Astrocyte (in vitro differentiated cells and primary cell): Measurements from ENCODE around the gene DOCK1. TPM values are rescaled to one million over a fixed set of nuclear protein-coding genes. Genes with fewer than 3 reads are reported as not detected.
A peak's percentile ranks its signal among the peaks of the same experiment; 100 is the strongest.

Source experiments
- DNase-seq: peaks from one replicate; pipeline ENCODE4 v3.0.0-alpha.2; 2010; ENCODE audit warnings: low read depth
- FAIRE-seq: peaks from 2 replicates; lab custom pipeline; 2011; peaks lifted over from hg19 to GRCh38; lab: Jason Lieb, UNC
- H2AFZ ChIP-seq: 2 replicates; pipeline ENCODE4 v1.6.0; 2012; ENCODE audit warnings: low read depth, low read length, inconsistent platforms
- H3K27ac ChIP-seq: 2 replicates; pipeline ENCODE4 v1.5.1; 2011; ENCODE audit warnings: low read depth, low read length, inconsistent platforms
- H3K27me3 ChIP-seq: 2 replicates; pipeline ENCODE4 v1.6.0; 2011; ENCODE audit warnings: low read length, inconsistent platforms; ENCODE audit not compliant: insufficient read depth
- H3K36me3 ChIP-seq: 2 replicates; pipeline ENCODE4 v1.5.1; 2011; ENCODE audit warnings: low read length, inconsistent platforms; ENCODE audit not compliant: insufficient read depth
- H3K4me1 ChIP-seq: 2 replicates; pipeline ENCODE4 v1.5.1; 2011; ENCODE audit warnings: low read length, inconsistent platforms; ENCODE audit not compliant: insufficient read depth
- H3K4me2 ChIP-seq: 2 replicates; pipeline ENCODE4 v1.6.0; 2012; ENCODE audit warnings: low read length, inconsistent platforms
- H3K4me3 ChIP-seq: 2 replicates; pipeline ENCODE4 v1.5.1; 2011; ENCODE audit warnings: low read depth, mild to moderate bottlenecking, low read length, inconsistent platforms; ENCODE audit not compliant: insufficient read depth
- H3K79me2 ChIP-seq: 2 replicates; pipeline ENCODE4 v1.6.0; 2012; ENCODE audit warnings: mild to moderate bottlenecking, low read length, inconsistent platforms; ENCODE audit not compliant: insufficient read depth
- H3K9ac ChIP-seq: 2 replicates; pipeline ENCODE4 v1.6.0; 2012; ENCODE audit warnings: mild to moderate bottlenecking, low read length, inconsistent platforms
- H3K9me3 ChIP-seq: 2 replicates; pipeline ENCODE4 v1.5.1; 2012; ENCODE audit warnings: low read depth, mild to moderate bottlenecking, low read length, inconsistent platforms; ENCODE audit not compliant: insufficient read depth
- H4K20me1 ChIP-seq: 2 replicates; pipeline ENCODE4 v1.6.0; 2012; ENCODE audit warnings: low read length, inconsistent platforms; ENCODE audit not compliant: insufficient read depth
- H3K27ac Mint-ChIP-seq: one replicate; pipeline ENCODE4 v1.8.0; 2021; ENCODE audit warnings: mild to moderate bottlenecking, mixed read lengths; ENCODE audit not compliant: unreplicated experiment
- H3K27me3 Mint-ChIP-seq: one replicate; pipeline ENCODE4 v1.8.0; 2021; ENCODE audit warnings: low read depth, mixed read lengths; ENCODE audit not compliant: unreplicated experiment
- H3K36me3 Mint-ChIP-seq: one replicate; pipeline ENCODE4 v1.8.0; 2021; ENCODE audit warnings: low read depth, mixed read lengths; ENCODE audit not compliant: unreplicated experiment
- H3K4me1 Mint-ChIP-seq: one replicate; pipeline ENCODE4 v1.8.0; 2021; ENCODE audit warnings: low read depth, mixed read lengths; ENCODE audit not compliant: unreplicated experiment
- H3K4me3 Mint-ChIP-seq: one replicate; pipeline ENCODE4 v1.8.0; 2021; ENCODE audit warnings: mild to moderate bottlenecking, moderate library complexity, mixed read lengths; ENCODE audit not compliant: unreplicated experiment
- H3K9me3 Mint-ChIP-seq: one replicate; pipeline ENCODE4 v1.8.0; 2021; ENCODE audit warnings: mild to moderate bottlenecking, mixed read lengths; ENCODE audit not compliant: unreplicated experiment
- EZH2 ChIP-seq: IDR thresholded peaks from 2 replicates; pipeline ENCODE4 v1.6.1; 2012; ENCODE audit warnings: mild to moderate bottlenecking, low read length, inconsistent platforms; ENCODE audit not compliant: insufficient read depth
- total RNA-seq: library from RNA; stranded (reverse); gene quantifications from 2 replicates; pipeline ENCODE4 v1.2.1, GENCODE V29; 2021
- TF ChIP-seq, protein P1 (sequence below): IDR thresholded peaks from 2 replicates; pipeline ENCODE4 v1.5.1; 2011; ENCODE audit warnings: low read depth, mild to moderate bottlenecking, inconsistent platforms, low read length, moderate library complexity; ENCODE audit not compliant: insufficient read depth

Gene DOCK1
- total RNA-seq, 1 donor from 2014 or later, result 42.5 TPM

DNA sequence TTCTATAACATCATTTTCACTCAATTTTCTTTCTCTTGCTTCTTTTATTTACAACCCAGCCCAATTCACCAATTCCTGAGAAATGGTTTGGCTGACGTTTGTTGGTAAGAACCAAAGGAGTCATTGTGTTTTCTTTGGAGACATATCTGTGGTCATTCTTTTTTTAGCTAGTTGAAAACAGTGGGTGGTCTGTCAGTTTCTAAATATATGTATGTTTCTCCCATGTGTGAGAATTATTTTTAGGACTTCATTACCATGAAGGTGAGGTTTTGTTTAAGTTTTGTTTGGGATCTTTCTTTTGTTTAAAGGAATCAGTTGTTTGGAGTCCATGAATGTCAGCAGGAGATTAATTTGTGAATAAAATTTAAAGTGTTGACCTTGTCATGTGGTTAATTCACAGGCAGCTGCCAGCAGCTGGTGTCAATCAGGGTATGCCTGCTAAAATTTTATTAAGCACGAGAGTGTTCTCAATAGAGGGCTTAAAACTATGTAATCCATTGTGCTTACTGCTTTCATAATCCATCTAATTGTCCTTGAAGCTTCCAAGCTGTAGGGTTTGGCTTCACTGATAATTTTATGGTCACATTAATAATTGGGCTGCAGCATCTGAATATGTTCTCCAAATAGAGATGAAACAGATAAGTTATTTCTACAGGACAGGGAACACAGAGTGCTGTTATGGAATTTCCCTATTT, 252.4 kb downstream of the DOCK1 start:
- H3K27ac Mint-ChIP-seq, result peak overlapping the region; percentile 8
- H3K79me2 ChIP-seq, result no peaks in the 10 kb centered on the region
- H4K20me1 ChIP-seq, result peaks cover 60% of the 10 kb centered on the region
- peak overlapping the region; percentile 11 for H3K4me2 ChIP-seq
- no peak overlapping the region for H3K4me3 ChIP-seq
- H3K9me3 Mint-ChIP-seq, result no peaks in the 10 kb centered on the region
- peaks cover 40% of the 10 kb centered on the region for H3K4me1 Mint-ChIP-seq
- peaks cover 5% of the 10 kb centered on the region for H3K4me1 ChIP-seq
- H3K27ac ChIP-seq, result no peak overlapping the region
- no peak overlapping the region for H2AFZ ChIP-seq
- H3K4me3 Mint-ChIP-seq, result no peak overlapping the region
- no peak overlapping the region for H3K9ac ChIP-seq
- H3K36me3 Mint-ChIP-seq, result peaks cover 4% of the 10 kb centered on the region
- no peak for TF ChIP-seq EZH2
- TF ChIP-seq, protein P1, sequence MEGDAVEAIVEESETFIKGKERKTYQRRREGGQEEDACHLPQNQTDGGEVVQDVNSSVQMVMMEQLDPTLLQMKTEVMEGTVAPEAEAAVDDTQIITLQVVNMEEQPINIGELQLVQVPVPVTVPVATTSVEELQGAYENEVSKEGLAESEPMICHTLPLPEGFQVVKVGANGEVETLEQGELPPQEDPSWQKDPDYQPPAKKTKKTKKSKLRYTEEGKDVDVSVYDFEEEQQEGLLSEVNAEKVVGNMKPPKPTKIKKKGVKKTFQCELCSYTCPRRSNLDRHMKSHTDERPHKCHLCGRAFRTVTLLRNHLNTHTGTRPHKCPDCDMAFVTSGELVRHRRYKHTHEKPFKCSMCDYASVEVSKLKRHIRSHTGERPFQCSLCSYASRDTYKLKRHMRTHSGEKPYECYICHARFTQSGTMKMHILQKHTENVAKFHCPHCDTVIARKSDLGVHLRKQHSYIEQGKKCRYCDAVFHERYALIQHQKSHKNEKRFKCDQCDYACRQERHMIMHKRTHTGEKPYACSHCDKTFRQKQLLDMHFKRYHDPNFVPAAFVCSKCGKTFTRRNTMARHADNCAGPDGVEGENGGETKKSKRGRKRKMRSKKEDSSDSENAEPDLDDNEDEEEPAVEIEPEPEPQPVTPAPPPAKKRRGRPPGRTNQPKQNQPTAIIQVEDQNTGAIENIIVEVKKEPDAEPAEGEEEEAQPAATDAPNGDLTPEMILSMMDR, result no peak
- no peaks in the 10 kb centered on the region for H3K27me3 Mint-ChIP-seq
- no peaks in the 10 kb centered on the region for H3K36me3 ChIP-seq
- FAIRE-seq (peak; percentile 9), DNase-seq (peak; percentile 61)
- H3K9me3 ChIP-seq, result no peaks in the 10 kb centered on the region
- H3K27me3 ChIP-seq, result no peaks in the 10 kb centered on the region

DNA sequence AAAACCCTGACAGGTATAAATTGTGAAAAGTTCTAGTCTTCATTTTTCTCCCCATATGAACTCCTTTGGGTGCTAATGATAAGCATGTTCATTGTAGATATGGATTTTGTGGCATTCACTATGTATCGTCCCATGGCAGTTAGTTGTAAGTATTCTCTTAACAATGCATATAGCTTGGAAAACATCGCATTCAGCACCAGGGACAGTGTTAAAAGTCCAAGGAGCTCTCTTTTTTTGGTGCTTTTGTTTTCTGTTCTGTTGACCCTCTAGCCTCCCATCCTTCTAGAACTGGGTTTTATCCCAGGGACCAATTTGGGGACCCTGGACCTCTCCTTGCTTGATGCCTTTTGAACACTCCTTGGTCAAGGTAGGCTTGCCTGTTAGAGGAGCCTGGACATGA, 253.4 kb downstream of the DOCK1 start:
- Histone ChIP-seq H3K27me3 (no peaks in the 10 kb centered on the region), H3K9me3 (no peaks in the 10 kb centered on the region), H2AFZ (no peak overlapping the region), H3K4me3 (no peak overlapping the region), H3K9ac (no peak overlapping the region), H3K4me2 (no peak overlapping the region), H3K27ac (no peak overlapping the region), H4K20me1 (peaks cover 63% of the 10 kb centered on the region), H3K79me2 (no peaks in the 10 kb centered on the region), H3K4me1 (peaks cover 5% of the 10 kb centered on the region), H3K36me3 (no peaks in the 10 kb centered on the region)
- no peaks in the 10 kb centered on the region for H3K27me3 Mint-ChIP-seq
- H3K27ac Mint-ChIP-seq, result no peak overlapping the region
- H3K9me3 Mint-ChIP-seq, result no peaks in the 10 kb centered on the region
- peaks cover 30% of the 10 kb centered on the region for H3K4me1 Mint-ChIP-seq
- TF ChIP-seq, protein P1, result no peak
- TF ChIP-seq EZH2, result no peak
- DNase-seq (no peak), FAIRE-seq (no peak)
- no peak overlapping the region for H3K4me3 Mint-ChIP-seq
- peaks cover 4% of the 10 kb centered on the region for H3K36me3 Mint-ChIP-seq

DNA sequence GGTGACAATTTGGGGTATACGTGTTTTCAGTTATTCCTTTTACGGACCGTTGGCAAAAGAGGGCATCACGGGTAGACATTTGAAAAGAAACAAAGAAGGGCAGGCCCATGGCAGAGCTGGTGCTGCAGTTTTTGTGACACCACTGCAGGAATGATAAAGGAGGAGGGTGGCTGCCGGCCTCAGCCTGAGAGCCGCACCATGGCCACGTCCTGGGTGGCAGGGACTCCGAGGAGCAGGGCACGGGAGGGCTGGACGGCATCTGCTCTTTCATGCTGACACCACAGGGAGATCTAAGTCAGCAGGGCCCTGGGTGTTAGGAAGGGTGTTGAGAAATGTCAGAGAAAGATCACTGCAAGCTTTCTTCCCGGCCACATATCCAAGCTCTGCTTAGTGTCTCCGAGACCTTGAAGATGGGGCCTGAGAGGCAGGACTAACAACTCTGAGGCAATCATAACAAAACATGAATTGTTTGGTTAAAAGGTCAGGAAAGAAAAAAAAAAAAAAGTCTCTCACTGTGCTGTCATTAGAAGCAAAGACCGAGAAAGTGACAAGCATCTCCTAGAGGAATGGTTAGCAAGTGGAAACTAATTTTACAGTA, 254.5 kb downstream of the DOCK1 start:
- Histone ChIP-seq H3K79me2 (no peaks in the 10 kb centered on the region), H3K27ac (no peak overlapping the region), H3K27me3 (no peaks in the 10 kb centered on the region), H3K4me1 (peaks cover 5% of the 10 kb centered on the region), H3K9me3 (no peaks in the 10 kb centered on the region), H3K9ac (no peak overlapping the region), H3K36me3 (no peaks in the 10 kb centered on the region), H4K20me1 (peaks cover 64% of the 10 kb centered on the region), H2AFZ (no peak overlapping the region), H3K4me3 (no peak overlapping the region), H3K4me2 (no peak overlapping the region)
- FAIRE-seq, result no peak
- no peak overlapping the region for H3K27ac Mint-ChIP-seq
- H3K9me3 Mint-ChIP-seq, result no peaks in the 10 kb centered on the region
- H3K4me3 Mint-ChIP-seq, result no peak overlapping the region
- H3K36me3 Mint-ChIP-seq, result peaks cover 4% of the 10 kb centered on the region
- DNase-seq, result no peak
- peaks cover 27% of the 10 kb centered on the region for H3K4me1 Mint-ChIP-seq
- TF ChIP-seq, protein P1, result no peak
- TF ChIP-seq EZH2, result no peak
- no peaks in the 10 kb centered on the region for H3K27me3 Mint-ChIP-seq
